GM21619 (cell line): ENCODE data around the gene EBPL.
"Not testable (repeated sequence)": the region's sequence is repeated elsewhere in the genome, so short reads cannot be mapped to it uniquely, and the experiment has no call there.

Experiments used
- ATAC-seq: cut with Tn5 transposase; IDR thresholded peaks from one replicate; pipeline ENCODE4 v1.9.1; 2021; ENCODE audit not compliant: unreplicated experiment

The EBPL gene

GRCh38 chr13:49635599-49636433 is 55.5 kb downstream of the EBPL start:
- peak; percentile 68 for ATAC-seq

GRCh38 chr13:49633710-49634109 is 57.6 kb downstream of the EBPL start:
- ATAC-seq, result no peak

- ATAC-seq, result no peak
Measured at GRCh38 chr13:49632156-49632555, 59.1 kb downstream of the EBPL start.

GRCh38 chr13:49630580-49630979 is 60.7 kb downstream of the EBPL start:
- no peak for ATAC-seq

- no peak for ATAC-seq
Measured at GRCh38 chr13:49629947-49630346, 61.3 kb downstream of the EBPL start.

GRCh38 chr13:49629196-49629938 is 61.9 kb downstream of the EBPL start:
- no peak for ATAC-seq

GRCh38 chr13:49627831-49628652 is 63.2 kb downstream of the EBPL start, which contains the start of gene ARL11:
TSS of gene ARL11 (plus strand) at chr13:49628507. CDS start at chr13:49630448, 1,941 bp downstream.
- peak; percentile 92 for ATAC-seq

GRCh38 chr13:49625392-49626079 is 65.8 kb downstream of the EBPL start:
- ATAC-seq, result no peak

GRCh38 chr13:49624229-49624628 is 67.1 kb downstream of the EBPL start:
- no peak for ATAC-seq

- no peak for ATAC-seq
Measured at GRCh38 chr13:49622174-49622946, 68.9 kb downstream of the EBPL start.

- peak; percentile 81 for ATAC-seq
Measured at GRCh38 chr13:49620170-49620621, 71.1 kb downstream of the EBPL start.

- ATAC-seq, result no peak
Measured at GRCh38 chr13:49616676-49617065, 74.6 kb downstream of the EBPL start.

- no peak for ATAC-seq
Measured at GRCh38 chr13:49615836-49616675, 75.2 kb downstream of the EBPL start.

- ATAC-seq, result not testable (repeated sequence)
Measured at GRCh38 chr13:49612042-49612441, 79.2 kb downstream of the EBPL start.
